Breast epithelium (tissue), 3 donors: Measurements from ENCODE around the gene MLF2.

Experiments used
- CTCF ChIP-seq, 3 donors: fragments of 450-650 bp; IDR thresholded peaks; one replicate each; pipeline ENCODE4 v1.5.1; 2016 to 2017; ENCODE audit warnings: antibody characterized with exemption in 3 of 3, mild to moderate bottlenecking in 3 of 3, moderate library complexity in 3 of 3
- POLR2A ChIP-seq: fragments of 450-650 bp; IDR thresholded peaks from one replicate; pipeline ENCODE4 v1.6.1; 2016; ENCODE audit warnings: antibody characterized with exemption, mild to moderate bottlenecking, moderate library complexity
- POLR2AphosphoS5 ChIP-seq, 3 donors: sonication (generic); formaldehyde crosslinking; IDR thresholded peaks; one replicate each; pipeline ENCODE4 v1.6.1; 2017; ENCODE audit warnings: antibody characterized with exemption in 3 of 3

DNA sequence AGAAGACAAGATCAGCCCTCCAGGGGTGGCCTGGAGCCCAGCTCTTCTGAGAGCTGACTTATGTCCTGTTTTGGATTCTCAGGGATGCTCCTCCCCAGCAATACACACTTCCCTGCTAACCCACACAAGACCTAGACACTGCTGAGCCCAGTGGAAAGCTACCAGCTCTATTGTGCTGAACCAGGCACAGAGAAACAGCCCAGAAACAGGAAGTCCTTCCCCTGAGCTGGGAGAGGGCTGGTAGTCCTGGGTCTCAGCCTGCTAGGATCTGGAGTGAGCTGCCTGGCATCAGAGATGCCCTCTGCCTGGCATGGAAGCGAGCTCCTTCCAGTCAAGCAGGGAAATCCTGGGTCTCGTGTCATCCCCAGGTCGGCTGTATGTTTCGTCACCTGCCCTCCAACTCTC lies 18.2 kb upstream of the MLF2 start:
- TF ChIP-seq CTCF (IDR thresholded peaks at IDR 0.05) (no peak), POLR2A (no peak), POLR2AphosphoS5 (IDR thresholded peaks at IDR 0.05) (no peak)
